Ovary (tissue), 3 donors: Measurements from ENCODE around the gene IL12A.

Experiments
- POLR2A ChIP-seq: fragments of 450-650 bp; IDR thresholded peaks from one replicate; pipeline ENCODE4 v1.6.1; 2017; ENCODE audit warnings: antibody characterized with exemption, mild to moderate bottlenecking, moderate library complexity
- TF ChIP-seq, protein P1 (sequence below), 3 donors: fragments of 450-650 bp in 2 of 3; fragments of 200-600 bp in 1 of 3; IDR thresholded peaks; one replicate each; pipeline versions ENCODE4 v1.5.1 to v1.8.0; 2016 to 2022; ENCODE audit warnings: antibody characterized with exemption in 3 of 3, mild to moderate bottlenecking in 1 of 3
- donor health status: DM: no; HTN: no; CAD: no.

DNA sequence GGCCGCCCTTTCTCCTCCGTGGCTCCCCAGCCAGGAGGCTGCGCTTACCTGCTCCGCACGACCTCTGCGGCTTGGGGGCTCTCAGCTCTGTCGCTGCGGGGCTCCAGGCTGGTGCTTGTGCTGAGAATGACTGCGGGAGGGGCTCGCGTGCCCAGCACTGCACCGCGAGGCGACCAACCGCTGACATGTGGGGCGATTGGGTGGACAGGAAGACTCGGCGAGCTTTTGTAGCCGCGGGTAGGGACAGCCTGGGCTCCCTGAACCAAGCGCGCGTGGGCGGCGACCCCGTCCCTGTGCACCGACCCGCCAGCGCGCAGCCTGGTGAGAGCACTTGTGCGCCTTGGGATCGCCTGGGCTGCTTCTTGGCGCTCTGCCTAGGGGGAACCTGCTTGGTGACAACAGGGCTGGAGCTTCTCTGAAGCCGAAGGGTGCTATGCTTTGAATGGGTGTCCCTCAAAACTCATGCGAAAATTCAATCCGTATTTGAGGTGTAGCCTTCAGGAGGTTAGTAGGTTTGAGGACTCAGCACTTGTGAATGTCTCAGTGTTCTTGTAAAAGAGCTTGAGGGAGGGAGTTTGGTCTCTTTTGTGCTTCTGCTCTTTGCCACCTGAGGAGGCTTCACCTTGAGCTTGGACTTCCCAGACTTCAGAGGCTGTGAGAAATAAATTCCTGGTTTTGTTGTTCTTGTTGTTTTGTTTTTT, 50.4 kb downstream of the IL12A start:
- TF ChIP-seq, protein P1, sequence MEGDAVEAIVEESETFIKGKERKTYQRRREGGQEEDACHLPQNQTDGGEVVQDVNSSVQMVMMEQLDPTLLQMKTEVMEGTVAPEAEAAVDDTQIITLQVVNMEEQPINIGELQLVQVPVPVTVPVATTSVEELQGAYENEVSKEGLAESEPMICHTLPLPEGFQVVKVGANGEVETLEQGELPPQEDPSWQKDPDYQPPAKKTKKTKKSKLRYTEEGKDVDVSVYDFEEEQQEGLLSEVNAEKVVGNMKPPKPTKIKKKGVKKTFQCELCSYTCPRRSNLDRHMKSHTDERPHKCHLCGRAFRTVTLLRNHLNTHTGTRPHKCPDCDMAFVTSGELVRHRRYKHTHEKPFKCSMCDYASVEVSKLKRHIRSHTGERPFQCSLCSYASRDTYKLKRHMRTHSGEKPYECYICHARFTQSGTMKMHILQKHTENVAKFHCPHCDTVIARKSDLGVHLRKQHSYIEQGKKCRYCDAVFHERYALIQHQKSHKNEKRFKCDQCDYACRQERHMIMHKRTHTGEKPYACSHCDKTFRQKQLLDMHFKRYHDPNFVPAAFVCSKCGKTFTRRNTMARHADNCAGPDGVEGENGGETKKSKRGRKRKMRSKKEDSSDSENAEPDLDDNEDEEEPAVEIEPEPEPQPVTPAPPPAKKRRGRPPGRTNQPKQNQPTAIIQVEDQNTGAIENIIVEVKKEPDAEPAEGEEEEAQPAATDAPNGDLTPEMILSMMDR (IDR thresholded peaks at IDR 0.05): no peak
- no peak for TF ChIP-seq POLR2A
